Activated T-helper 17 cell treated with anti-CD3 and anti-CD28 coated beads, Interleukin-2, amount 50 U/mL, for 72 hours (primary cell): Measurements from ENCODE around the gene ZNHIT6. TPM values are rescaled to one million over a fixed set of nuclear protein-coding genes. Genes with fewer than 3 reads are reported as not detected.
A peak's percentile ranks its signal among the peaks of the same experiment; 100 is the strongest.

ENCODE experiments used
- ATAC-seq: fragments of 150-1000 bp; cut with Tn5 transposase; replicated peaks from 2 replicates; pipeline ENCODE4 v1.10.0; 2021; ENCODE audit warnings: mild to moderate bottlenecking, moderate library complexity
- H3K27ac Mint-ChIP-seq: one replicate; pipeline ENCODE4 v1.8.0; 2022; ENCODE audit warnings: mixed read lengths
- H3K27me3 Mint-ChIP-seq: one replicate; pipeline ENCODE4 v1.8.0; 2022; ENCODE audit warnings: mixed read lengths
- H3K36me3 Mint-ChIP-seq: one replicate; pipeline ENCODE4 v1.8.0; 2022; ENCODE audit warnings: low read depth, mild to moderate bottlenecking, mixed read lengths
- H3K4me1 Mint-ChIP-seq: one replicate; pipeline ENCODE4 v1.8.0; 2022; ENCODE audit warnings: mixed read lengths
- H3K4me3 Mint-ChIP-seq: one replicate; pipeline ENCODE4 v1.8.0; 2022; ENCODE audit warnings: mild to moderate bottlenecking, mixed read lengths
- H3K9me3 Mint-ChIP-seq: one replicate; pipeline ENCODE4 v1.8.0; 2022; ENCODE audit warnings: mixed read lengths
- total RNA-seq, 2 donors: library from RNA; stranded (reverse); gene quantifications; one replicate each; pipeline ENCODE4 v1.2.3, GENCODE V29; 2022

The ZNHIT6 gene
- total RNA-seq, 2 donors from 2014 or later = 9.3 to 19.5 TPM

- Mint-ChIP-seq H3K9me3 (no peaks in the 10 kb centered on the region), H3K4me1 (peaks cover 9% of the 10 kb centered on the region), H3K4me3 (no peak overlapping the region), H3K27me3 (no peaks in the 10 kb centered on the region), H3K27ac (no peak overlapping the region), H3K36me3 (peaks cover 69% of the 10 kb centered on the region)
- ATAC-seq = no peak
These were observed 18.3 kb downstream of the ZNHIT6 start for GRCh38 chr1:85689775-85690404.

- Mint-ChIP-seq H3K27me3 (no peaks in the 10 kb centered on the region), H3K4me1 (peaks cover 2% of the 10 kb centered on the region), H3K27ac (no peak overlapping the region), H3K36me3 (peaks cover 39% of the 10 kb centered on the region), H3K4me3 (no peak overlapping the region), H3K9me3 (no peaks in the 10 kb centered on the region)
- ATAC-seq = no peak
These were observed 24.8 kb downstream of the ZNHIT6 start for GRCh38 chr1:85683292-85684025.

- Mint-ChIP-seq H3K4me3 (no peak overlapping the region), H3K4me1 (no peaks in the 10 kb centered on the region), H3K27me3 (no peaks in the 10 kb centered on the region), H3K9me3 (no peaks in the 10 kb centered on the region), H3K36me3 (peaks cover 41% of the 10 kb centered on the region), H3K27ac (no peak overlapping the region)
- no peak for ATAC-seq
These were observed 27.1 kb downstream of the ZNHIT6 start for GRCh38 chr1:85681087-85681486.

GRCh38 chr1:85678193-85678592, 30.0 kb downstream of the ZNHIT6 start:
- ATAC-seq = no peak
- H3K27ac Mint-ChIP-seq = no peak overlapping the region
- no peaks in the 10 kb centered on the region for H3K9me3 Mint-ChIP-seq
- H3K36me3 Mint-ChIP-seq = peaks cover 67% of the 10 kb centered on the region
- no peaks in the 10 kb centered on the region for H3K4me1 Mint-ChIP-seq
- H3K27me3 Mint-ChIP-seq = no peaks in the 10 kb centered on the region
- no peak overlapping the region for H3K4me3 Mint-ChIP-seq

- ATAC-seq = no peak
- H3K4me1 Mint-ChIP-seq = no peaks in the 10 kb centered on the region
- H3K36me3 Mint-ChIP-seq = peaks cover 72% of the 10 kb centered on the region
- no peak overlapping the region for H3K27ac Mint-ChIP-seq
- H3K4me3 Mint-ChIP-seq = no peak overlapping the region
- H3K9me3 Mint-ChIP-seq = no peaks in the 10 kb centered on the region
- H3K27me3 Mint-ChIP-seq = no peaks in the 10 kb centered on the region
These were observed 30.6 kb downstream of the ZNHIT6 start for GRCh38 chr1:85677656-85678055.

- no peaks in the 10 kb centered on the region for H3K4me1 Mint-ChIP-seq
- no peak for ATAC-seq
- H3K27me3 Mint-ChIP-seq = no peaks in the 10 kb centered on the region
- no peak overlapping the region for H3K4me3 Mint-ChIP-seq
- no peak overlapping the region for H3K27ac Mint-ChIP-seq
- H3K9me3 Mint-ChIP-seq = no peaks in the 10 kb centered on the region
- H3K36me3 Mint-ChIP-seq = peaks cover 85% of the 10 kb centered on the region
These were observed 36.1 kb downstream of the ZNHIT6 start for GRCh38 chr1:85672031-85672660.

- Mint-ChIP-seq H3K36me3 (peaks cover 69% of the 10 kb centered on the region), H3K4me1 (no peaks in the 10 kb centered on the region), H3K27ac (no peak overlapping the region), H3K27me3 (no peaks in the 10 kb centered on the region), H3K9me3 (no peaks in the 10 kb centered on the region), H3K4me3 (no peak overlapping the region)
- no peak for ATAC-seq
These were observed 42.3 kb downstream of the ZNHIT6 start for GRCh38 chr1:85665932-85666331.

GRCh38 chr1:85663382-85663781, 44.9 kb downstream of the ZNHIT6 start:
- Mint-ChIP-seq H3K9me3 (no peaks in the 10 kb centered on the region), H3K36me3 (peaks cover 54% of the 10 kb centered on the region), H3K27ac (no peak overlapping the region), H3K4me1 (no peaks in the 10 kb centered on the region), H3K4me3 (no peak overlapping the region), H3K27me3 (no peaks in the 10 kb centered on the region)
- ATAC-seq = no peak

- Mint-ChIP-seq H3K4me3 (no peak overlapping the region), H3K4me1 (no peaks in the 10 kb centered on the region), H3K36me3 (peaks cover 56% of the 10 kb centered on the region), H3K27ac (peak overlapping the region; percentile 54), H3K9me3 (no peaks in the 10 kb centered on the region), H3K27me3 (no peaks in the 10 kb centered on the region)
- no peak for ATAC-seq
These were observed 46.5 kb downstream of the ZNHIT6 start for GRCh38 chr1:85661767-85662166.

GRCh38 chr1:85660541-85660940, 47.7 kb downstream of the ZNHIT6 start:
- H3K27me3 Mint-ChIP-seq = no peaks in the 10 kb centered on the region
- H3K27ac Mint-ChIP-seq = no peak overlapping the region
- no peak for ATAC-seq
- H3K4me3 Mint-ChIP-seq = no peak overlapping the region
- peaks cover 59% of the 10 kb centered on the region for H3K36me3 Mint-ChIP-seq
- no peaks in the 10 kb centered on the region for H3K9me3 Mint-ChIP-seq
- no peaks in the 10 kb centered on the region for H3K4me1 Mint-ChIP-seq

GRCh38 chr1:85659174-85659573, 49.1 kb downstream of the ZNHIT6 start:
- no peaks in the 10 kb centered on the region for H3K27me3 Mint-ChIP-seq
- no peak overlapping the region for H3K4me3 Mint-ChIP-seq
- H3K36me3 Mint-ChIP-seq = peaks cover 60% of the 10 kb centered on the region
- no peaks in the 10 kb centered on the region for H3K9me3 Mint-ChIP-seq
- no peak for ATAC-seq
- H3K27ac Mint-ChIP-seq = no peak overlapping the region
- H3K4me1 Mint-ChIP-seq = no peaks in the 10 kb centered on the region

- H3K4me3 Mint-ChIP-seq = no peak overlapping the region
- no peak for ATAC-seq
- H3K36me3 Mint-ChIP-seq = peaks cover 72% of the 10 kb centered on the region
- no peaks in the 10 kb centered on the region for H3K27me3 Mint-ChIP-seq
- no peak overlapping the region for H3K27ac Mint-ChIP-seq
- H3K9me3 Mint-ChIP-seq = no peaks in the 10 kb centered on the region
- no peaks in the 10 kb centered on the region for H3K4me1 Mint-ChIP-seq
These were observed 51.3 kb downstream of the ZNHIT6 start for GRCh38 chr1:85656948-85657347.

GRCh38 chr1:85656256-85656655, 52.0 kb downstream of the ZNHIT6 start:
- Mint-ChIP-seq H3K36me3 (peaks cover 75% of the 10 kb centered on the region), H3K27me3 (no peaks in the 10 kb centered on the region), H3K4me3 (no peak overlapping the region), H3K4me1 (no peaks in the 10 kb centered on the region), H3K27ac (no peak overlapping the region), H3K9me3 (no peaks in the 10 kb centered on the region)
- no peak for ATAC-seq

GRCh38 chr1:85655315-85655714, 52.9 kb downstream of the ZNHIT6 start:
- no peaks in the 10 kb centered on the region for H3K27me3 Mint-ChIP-seq
- H3K9me3 Mint-ChIP-seq = no peaks in the 10 kb centered on the region
- H3K4me1 Mint-ChIP-seq = no peaks in the 10 kb centered on the region
- peaks cover 80% of the 10 kb centered on the region for H3K36me3 Mint-ChIP-seq
- peak overlapping the region; percentile 18 for H3K27ac Mint-ChIP-seq
- H3K4me3 Mint-ChIP-seq = no peak overlapping the region
- no peak for ATAC-seq
